ENCODE measurements around the gene ZNF428. TPM values are rescaled to one million over a fixed set of nuclear protein-coding genes. Genes with fewer than 3 reads are reported as not detected.

ZNF428 gene
- total and polyA plus RNA-seq, 2 experiments from 2014 or later: 21.1 to 23.9 TPM

DNA sequence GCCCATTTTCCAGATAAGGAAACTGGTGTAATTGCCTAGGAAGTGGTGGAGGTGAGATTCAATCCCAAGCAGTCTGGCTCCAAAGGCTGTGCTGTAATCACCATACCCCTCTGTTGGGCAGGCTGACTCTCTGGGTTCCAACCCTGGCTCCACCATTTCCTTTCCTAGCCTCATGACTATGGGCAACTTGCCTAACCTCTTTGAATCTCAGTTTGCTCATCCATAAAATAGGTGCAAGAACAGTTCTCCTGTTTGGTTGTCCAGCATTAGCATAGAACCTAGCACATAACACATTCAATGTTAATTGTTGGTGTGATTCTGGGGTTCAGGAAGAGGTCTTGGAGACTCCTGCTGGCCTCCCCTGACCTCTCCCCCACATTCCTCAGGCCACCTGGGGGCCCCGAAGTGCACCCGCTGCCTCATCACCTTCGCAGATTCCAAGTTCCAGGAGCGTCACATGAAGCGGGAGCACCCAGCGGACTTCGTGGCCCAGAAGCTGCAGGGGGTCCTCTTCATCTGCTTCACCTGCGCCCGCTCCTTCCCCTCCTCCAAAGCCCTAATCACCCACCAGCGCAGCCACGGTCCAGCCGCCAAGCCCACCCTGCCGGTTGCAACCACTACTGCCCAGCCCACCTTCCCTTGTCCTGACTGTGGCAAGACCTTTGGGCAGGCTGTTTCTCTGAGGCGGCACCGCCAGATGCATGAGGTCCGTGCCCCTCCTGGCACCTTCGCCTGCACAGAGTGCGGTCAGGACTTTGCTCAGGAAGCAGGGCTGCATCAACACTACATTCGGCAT lies 20.8 kb downstream of the ZNF428 start:
- no peak overlapping the region for H2AFZ ChIP-seq
- no peaks in the 10 kb centered on the region for H3K27me3 ChIP-seq (ENCODE audit: insufficient read depth)
- H3K27me3 Mint-ChIP-seq (ENCODE audit: insufficient read depth, low read depth, poor library complexity): peaks cover 14% of the 10 kb centered on the region
- H3F3A ChIP-seq (replicated peaks; ENCODE audit: low read depth): 0 out of 2 replicates have a peak, but pooled peaks cover 11% of the 10 kb centered on the region
- no peak overlapping the region for H3K4me2 ChIP-seq
- no peak overlapping the region for H3K4me3 ChIP-seq
- H3K36me3 ChIP-seq (ENCODE audit: insufficient read depth): peaks cover 7% of the 10 kb centered on the region; the same call in 1 of the 2 replicates
- ATAC-seq: no peak
- peaks cover 23% of the 10 kb centered on the region for H3K79me2 ChIP-seq (replicated peaks; ENCODE audit: insufficient read depth)
- H3K4me1 ChIP-seq (ENCODE audit: insufficient read depth): peaks cover 10% of the 10 kb centered on the region
- H3K36me3 Mint-ChIP-seq (ENCODE audit: low read depth): peaks cover 9% of the 10 kb centered on the region
- peaks cover 14% of the 10 kb centered on the region for H3K4me1 Mint-ChIP-seq
- TF ChIP-seq, protein P1, sequence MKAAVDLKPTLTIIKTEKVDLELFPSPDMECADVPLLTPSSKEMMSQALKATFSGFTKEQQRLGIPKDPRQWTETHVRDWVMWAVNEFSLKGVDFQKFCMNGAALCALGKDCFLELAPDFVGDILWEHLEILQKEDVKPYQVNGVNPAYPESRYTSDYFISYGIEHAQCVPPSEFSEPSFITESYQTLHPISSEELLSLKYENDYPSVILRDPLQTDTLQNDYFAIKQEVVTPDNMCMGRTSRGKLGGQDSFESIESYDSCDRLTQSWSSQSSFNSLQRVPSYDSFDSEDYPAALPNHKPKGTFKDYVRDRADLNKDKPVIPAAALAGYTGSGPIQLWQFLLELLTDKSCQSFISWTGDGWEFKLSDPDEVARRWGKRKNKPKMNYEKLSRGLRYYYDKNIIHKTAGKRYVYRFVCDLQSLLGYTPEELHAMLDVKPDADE (IDR thresholded peaks at IDR 0.05): no peak
- TF ChIP-seq ZNF114 (CRISPR knock-in tag; IDR thresholded peaks at IDR 0.05) (no peak), EZH2 (IDR thresholded peaks at IDR 0.05; ENCODE audit: low read depth, unreplicated experiment) (no peak), ZNF331 (CRISPR knock-in tag; IDR thresholded peaks at IDR 0.05; ENCODE audit: low read depth) (no peak), EZH2phosphoT487 (IDR thresholded peaks at IDR 0.05; ENCODE audit: unreplicated experiment) (no peak), STAT1 (IDR thresholded peaks at IDR 0.05; ENCODE audit: unreplicated experiment) (no peak), JUNB (IDR thresholded peaks at IDR 0.05; ENCODE audit: unreplicated experiment) (no peak), NANOG (IDR thresholded peaks at IDR 0.05; ENCODE audit: borderline replicate concordance) (no peak), CREB1 (CRISPR knock-in tag; IDR thresholded peaks at IDR 0.05; ENCODE audit: low read depth) (no peak), POLR2AphosphoS5 (IDR thresholded peaks at IDR 0.05; ENCODE audit: low read depth) (no peak)
- TF ChIP-seq, protein P2, sequence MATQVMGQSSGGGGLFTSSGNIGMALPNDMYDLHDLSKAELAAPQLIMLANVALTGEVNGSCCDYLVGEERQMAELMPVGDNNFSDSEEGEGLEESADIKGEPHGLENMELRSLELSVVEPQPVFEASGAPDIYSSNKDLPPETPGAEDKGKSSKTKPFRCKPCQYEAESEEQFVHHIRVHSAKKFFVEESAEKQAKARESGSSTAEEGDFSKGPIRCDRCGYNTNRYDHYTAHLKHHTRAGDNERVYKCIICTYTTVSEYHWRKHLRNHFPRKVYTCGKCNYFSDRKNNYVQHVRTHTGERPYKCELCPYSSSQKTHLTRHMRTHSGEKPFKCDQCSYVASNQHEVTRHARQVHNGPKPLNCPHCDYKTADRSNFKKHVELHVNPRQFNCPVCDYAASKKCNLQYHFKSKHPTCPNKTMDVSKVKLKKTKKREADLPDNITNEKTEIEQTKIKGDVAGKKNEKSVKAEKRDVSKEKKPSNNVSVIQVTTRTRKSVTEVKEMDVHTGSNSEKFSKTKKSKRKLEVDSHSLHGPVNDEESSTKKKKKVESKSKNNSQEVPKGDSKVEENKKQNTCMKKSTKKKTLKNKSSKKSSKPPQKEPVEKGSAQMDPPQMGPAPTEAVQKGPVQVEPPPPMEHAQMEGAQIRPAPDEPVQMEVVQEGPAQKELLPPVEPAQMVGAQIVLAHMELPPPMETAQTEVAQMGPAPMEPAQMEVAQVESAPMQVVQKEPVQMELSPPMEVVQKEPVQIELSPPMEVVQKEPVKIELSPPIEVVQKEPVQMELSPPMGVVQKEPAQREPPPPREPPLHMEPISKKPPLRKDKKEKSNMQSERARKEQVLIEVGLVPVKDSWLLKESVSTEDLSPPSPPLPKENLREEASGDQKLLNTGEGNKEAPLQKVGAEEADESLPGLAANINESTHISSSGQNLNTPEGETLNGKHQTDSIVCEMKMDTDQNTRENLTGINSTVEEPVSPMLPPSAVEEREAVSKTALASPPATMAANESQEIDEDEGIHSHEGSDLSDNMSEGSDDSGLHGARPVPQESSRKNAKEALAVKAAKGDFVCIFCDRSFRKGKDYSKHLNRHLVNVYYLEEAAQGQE (IDR thresholded peaks at IDR 0.05; ENCODE audit: unreplicated experiment): no peak
- TF ChIP-seq, protein P3, sequence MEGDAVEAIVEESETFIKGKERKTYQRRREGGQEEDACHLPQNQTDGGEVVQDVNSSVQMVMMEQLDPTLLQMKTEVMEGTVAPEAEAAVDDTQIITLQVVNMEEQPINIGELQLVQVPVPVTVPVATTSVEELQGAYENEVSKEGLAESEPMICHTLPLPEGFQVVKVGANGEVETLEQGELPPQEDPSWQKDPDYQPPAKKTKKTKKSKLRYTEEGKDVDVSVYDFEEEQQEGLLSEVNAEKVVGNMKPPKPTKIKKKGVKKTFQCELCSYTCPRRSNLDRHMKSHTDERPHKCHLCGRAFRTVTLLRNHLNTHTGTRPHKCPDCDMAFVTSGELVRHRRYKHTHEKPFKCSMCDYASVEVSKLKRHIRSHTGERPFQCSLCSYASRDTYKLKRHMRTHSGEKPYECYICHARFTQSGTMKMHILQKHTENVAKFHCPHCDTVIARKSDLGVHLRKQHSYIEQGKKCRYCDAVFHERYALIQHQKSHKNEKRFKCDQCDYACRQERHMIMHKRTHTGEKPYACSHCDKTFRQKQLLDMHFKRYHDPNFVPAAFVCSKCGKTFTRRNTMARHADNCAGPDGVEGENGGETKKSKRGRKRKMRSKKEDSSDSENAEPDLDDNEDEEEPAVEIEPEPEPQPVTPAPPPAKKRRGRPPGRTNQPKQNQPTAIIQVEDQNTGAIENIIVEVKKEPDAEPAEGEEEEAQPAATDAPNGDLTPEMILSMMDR (conservative IDR thresholded peaks at IDR 0.05; ENCODE audit: low read depth in 2 of 2): no peak
- TF ChIP-seq, protein P4, sequence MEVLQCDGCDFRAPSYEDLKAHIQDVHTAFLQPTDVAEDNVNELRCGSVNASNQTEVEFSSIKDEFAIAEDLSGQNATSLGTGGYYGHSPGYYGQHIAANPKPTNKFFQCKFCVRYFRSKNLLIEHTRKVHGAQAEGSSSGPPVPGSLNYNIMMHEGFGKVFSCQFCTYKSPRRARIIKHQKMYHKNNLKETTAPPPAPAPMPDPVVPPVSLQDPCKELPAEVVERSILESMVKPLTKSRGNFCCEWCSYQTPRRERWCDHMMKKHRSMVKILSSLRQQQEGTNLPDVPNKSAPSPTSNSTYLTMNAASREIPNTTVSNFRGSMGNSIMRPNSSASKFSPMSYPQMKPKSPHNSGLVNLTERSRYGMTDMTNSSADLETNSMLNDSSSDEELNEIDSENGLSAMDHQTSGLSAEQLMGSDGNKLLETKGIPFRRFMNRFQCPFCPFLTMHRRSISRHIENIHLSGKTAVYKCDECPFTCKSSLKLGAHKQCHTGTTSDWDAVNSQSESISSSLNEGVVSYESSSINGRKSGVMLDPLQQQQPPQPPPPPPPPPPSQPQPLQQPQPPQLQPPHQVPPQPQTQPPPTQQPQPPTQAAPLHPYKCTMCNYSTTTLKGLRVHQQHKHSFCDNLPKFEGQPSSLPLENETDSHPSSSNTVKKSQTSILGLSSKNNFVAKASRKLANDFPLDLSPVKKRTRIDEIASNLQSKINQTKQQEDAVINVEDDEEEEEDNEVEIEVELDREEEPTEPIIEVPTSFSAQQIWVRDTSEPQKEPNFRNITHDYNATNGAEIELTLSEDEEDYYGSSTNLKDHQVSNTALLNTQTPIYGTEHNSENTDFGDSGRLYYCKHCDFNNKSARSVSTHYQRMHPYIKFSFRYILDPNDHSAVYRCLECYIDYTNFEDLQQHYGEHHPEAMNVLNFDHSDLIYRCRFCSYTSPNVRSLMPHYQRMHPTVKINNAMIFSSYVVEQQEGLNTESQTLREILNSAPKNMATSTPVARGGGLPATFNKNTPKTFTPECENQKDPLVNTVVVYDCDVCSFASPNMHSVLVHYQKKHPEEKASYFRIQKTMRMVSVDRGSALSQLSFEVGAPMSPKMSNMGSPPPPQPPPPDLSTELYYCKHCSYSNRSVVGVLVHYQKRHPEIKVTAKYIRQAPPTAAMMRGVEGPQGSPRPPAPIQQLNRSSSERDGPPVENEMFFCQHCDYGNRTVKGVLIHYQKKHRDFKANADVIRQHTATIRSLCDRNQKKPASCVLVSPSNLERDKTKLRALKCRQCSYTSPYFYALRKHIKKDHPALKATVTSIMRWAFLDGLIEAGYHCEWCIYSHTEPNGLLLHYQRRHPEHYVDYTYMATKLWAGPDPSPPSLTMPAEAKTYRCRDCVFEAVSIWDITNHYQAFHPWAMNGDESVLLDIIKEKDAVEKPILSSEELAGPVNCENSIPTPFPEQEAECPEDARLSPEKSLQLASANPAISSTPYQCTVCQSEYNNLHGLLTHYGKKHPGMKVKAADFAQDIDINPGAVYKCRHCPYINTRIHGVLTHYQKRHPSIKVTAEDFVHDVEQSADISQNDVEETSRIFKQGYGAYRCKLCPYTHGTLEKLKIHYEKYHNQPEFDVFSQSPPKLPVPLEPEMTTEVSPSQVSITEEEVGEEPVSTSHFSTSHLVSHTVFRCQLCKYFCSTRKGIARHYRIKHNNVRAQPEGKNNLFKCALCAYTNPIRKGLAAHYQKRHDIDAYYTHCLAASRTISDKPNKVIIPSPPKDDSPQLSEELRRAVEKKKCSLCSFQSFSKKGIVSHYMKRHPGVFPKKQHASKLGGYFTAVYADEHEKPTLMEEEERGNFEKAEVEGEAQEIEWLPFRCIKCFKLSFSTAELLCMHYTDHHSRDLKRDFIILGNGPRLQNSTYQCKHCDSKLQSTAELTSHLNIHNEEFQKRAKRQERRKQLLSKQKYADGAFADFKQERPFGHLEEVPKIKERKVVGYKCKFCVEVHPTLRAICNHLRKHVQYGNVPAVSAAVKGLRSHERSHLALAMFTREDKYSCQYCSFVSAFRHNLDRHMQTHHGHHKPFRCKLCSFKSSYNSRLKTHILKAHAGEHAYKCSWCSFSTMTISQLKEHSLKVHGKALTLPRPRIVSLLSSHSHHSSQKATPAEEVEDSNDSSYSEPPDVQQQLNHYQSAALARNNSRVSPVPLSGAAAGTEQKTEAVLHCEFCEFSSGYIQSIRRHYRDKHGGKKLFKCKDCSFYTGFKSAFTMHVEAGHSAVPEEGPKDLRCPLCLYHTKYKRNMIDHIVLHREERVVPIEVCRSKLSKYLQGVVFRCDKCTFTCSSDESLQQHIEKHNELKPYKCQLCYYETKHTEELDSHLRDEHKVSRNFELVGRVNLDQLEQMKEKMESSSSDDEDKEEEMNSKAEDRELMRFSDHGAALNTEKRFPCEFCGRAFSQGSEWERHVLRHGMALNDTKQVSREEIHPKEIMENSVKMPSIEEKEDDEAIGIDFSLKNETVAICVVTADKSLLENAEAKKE (CRISPR knock-in tag; IDR thresholded peaks at IDR 0.05): no peak
- H3K27ac ChIP-seq (ENCODE audit: low read depth): no peak overlapping the region
- no peak for DNase-seq (ENCODE audit: low spot score)
- no peak overlapping the region for H3K27ac Mint-ChIP-seq
- peaks cover 2% of the 10 kb centered on the region; the same call in 2 of the 3 replicates for H3K9me3 Mint-ChIP-seq
- peaks cover 8% of the 10 kb centered on the region; the same call in 1 of the 2 replicates for H4K20me1 ChIP-seq (replicated peaks; ENCODE audit: insufficient read depth)
- no peaks in the 10 kb centered on the region for H3K9me2 ChIP-seq (ENCODE audit: insufficient read depth)
- H3K4me3 Mint-ChIP-seq: peak overlapping the region; percentile 16; the same call in 1 of the 3 replicates
